KOPT-K1 (cell line): ENCODE data around the gene PDE4DIP.
A peak's percentile ranks its signal among the peaks of the same experiment; 100 is the strongest.
"Not testable (repeated sequence)": the region's sequence is repeated elsewhere in the genome, so short reads cannot be mapped to it uniquely, and the experiment has no call there.

Experiments used
- H3K27ac ChIP-seq: fragments of 200-600 bp; sonication (generic); 2 replicates; pipeline ENCODE4 v1.5.1; 2016; ENCODE audit warnings: antibody characterized with exemption, mild to moderate bottlenecking, low read depth, low read length; ENCODE audit not compliant: poor library complexity, severe bottlenecking
- H3K36me3 ChIP-seq: fragments of 200-600 bp; sonication (generic); 2 replicates; pipeline ENCODE4 v1.5.1; 2017; ENCODE audit warnings: antibody characterized with exemption, mild to moderate bottlenecking, low read length, moderate library complexity; ENCODE audit not compliant: insufficient read depth
- H3K9me3 ChIP-seq: fragments of 200-600 bp; sonication (generic); 2 replicates; pipeline ENCODE4 v1.5.1; 2017; ENCODE audit warnings: antibody characterized with exemption, low read length, mild to moderate bottlenecking; ENCODE audit not compliant: insufficient read depth, poor library complexity, severe bottlenecking

Gene PDE4DIP

DNA sequence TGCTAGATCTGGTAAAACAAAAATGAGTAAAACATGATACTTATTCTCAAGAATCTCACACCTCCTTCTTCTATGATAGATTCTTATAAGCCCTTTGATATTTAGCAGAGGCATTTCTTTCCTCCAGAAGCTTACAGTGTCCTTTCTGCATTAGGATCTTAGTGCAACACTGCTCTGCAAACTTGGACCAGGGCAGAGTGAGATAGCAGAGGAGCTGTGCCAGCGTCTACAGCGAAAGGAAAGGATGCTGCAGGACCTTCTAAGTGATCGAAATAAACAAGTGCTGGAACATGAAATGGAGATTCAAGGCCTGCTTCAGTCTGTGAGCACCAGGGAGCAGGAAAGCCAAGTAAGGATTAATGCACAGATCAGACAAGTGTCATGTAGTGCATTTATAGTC lies 124.5 kb downstream of the PDE4DIP start:
- H3K36me3 ChIP-seq, H3K27ac ChIP-seq, H3K9me3 ChIP-seq: not testable (repeated sequence)

DNA sequence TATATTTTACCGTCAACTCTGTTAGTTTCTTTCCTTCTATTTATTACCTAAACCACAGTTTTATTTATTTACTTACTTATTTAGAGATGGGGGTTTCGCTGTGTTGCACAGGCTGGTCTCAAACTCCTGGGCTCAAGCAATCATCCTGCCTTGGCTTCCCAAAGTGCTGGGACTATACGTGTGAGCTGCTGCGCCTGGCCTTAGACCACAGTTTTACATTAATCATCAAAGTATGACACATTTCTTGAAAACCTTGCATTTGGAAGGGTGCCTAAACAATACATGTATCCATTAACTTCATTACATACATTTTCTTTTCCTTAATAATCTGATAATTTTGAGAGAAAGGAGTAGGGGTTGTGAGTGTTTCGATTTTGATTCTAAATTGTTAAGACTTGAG lies 124.9 kb downstream of the PDE4DIP start:
- H3K27ac ChIP-seq, H3K9me3 ChIP-seq, H3K36me3 ChIP-seq: not testable (repeated sequence)

DNA sequence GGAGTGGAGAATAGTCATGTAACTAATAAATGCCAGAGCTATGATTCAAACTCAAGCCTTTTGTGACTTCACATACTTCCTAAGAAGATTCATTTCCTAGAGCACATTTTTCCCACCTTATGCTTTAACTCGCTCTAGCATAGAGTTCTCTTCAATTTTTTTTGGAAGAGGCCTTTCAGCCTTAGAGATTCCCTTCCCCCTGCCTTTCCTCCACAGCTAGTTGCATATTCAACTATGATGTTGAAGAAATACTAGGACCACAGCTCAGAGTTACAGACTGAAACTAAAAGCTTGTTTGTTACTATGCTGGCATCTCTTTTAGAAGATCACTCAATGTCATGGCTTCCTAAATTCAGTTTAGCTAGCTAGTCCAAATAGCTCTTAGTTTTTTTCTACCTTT lies 131.2 kb downstream of the PDE4DIP start:
- peak overlapping the region; percentile 46 for H3K27ac ChIP-seq
- H3K9me3 ChIP-seq, result not testable (repeated sequence)
- peaks cover 25% of the 10 kb centered on the region for H3K36me3 ChIP-seq

GRCh38 chr1:148975866-148976537 lies 131.8 kb downstream of the PDE4DIP start:
- not testable (repeated sequence) for H3K9me3 ChIP-seq, H3K27ac ChIP-seq
- H3K36me3 ChIP-seq, result peaks cover 29% of the 10 kb centered on the region

GRCh38 chr1:148977785-148978184 lies 133.6 kb downstream of the PDE4DIP start:
- peaks cover 38% of the 10 kb centered on the region for H3K36me3 ChIP-seq
- not testable (repeated sequence) for H3K27ac ChIP-seq, H3K9me3 ChIP-seq

- H3K9me3 ChIP-seq, H3K36me3 ChIP-seq, H3K27ac ChIP-seq: not testable (repeated sequence)
Observed at GRCh38 chr1:148989378-148989777, 145.2 kb downstream of the PDE4DIP start.

DNA sequence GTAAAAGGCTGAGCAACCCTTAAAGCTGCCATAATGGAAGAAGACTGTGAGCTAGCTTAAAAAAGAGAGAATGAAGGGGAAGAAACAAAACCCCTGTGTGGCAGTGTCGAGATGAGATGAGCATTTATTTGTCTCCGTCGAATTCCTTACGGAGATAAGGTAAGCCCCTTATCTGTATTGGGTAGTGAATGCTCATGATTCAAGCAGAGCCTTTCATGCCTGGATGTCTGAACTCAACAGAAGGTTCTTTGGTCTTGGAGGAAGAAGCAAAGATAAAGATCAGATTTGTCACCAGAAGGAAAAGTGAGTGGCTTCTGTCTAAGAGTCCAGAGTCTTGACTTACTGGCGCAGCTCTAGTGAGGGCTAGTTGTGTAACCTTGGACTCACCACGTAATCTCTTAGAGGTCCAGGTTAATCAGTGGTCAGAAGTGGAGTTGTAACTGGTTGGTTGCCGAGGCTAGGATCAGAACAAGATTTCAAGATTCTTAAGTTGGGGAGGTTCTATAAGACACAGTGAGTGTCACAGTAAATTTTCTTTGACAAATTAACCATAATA lies 146.1 kb downstream of the PDE4DIP start:
- not testable (repeated sequence) for H3K9me3 ChIP-seq, H3K36me3 ChIP-seq, H3K27ac ChIP-seq

- H3K27ac ChIP-seq, H3K9me3 ChIP-seq, H3K36me3 ChIP-seq: not testable (repeated sequence)
Observed at GRCh38 chr1:148991818-148992217, 147.6 kb downstream of the PDE4DIP start.

GRCh38 chr1:148992364-148992763 lies 148.1 kb downstream of the PDE4DIP start:
- H3K36me3 ChIP-seq, H3K9me3 ChIP-seq, H3K27ac ChIP-seq: not testable (repeated sequence)

- not testable (repeated sequence) for H3K36me3 ChIP-seq, H3K27ac ChIP-seq, H3K9me3 ChIP-seq
Observed at GRCh38 chr1:148996449-148997224, 152.4 kb downstream of the PDE4DIP start.

GRCh38 chr1:148997405-148997804 lies 153.2 kb downstream of the PDE4DIP start:
- not testable (repeated sequence) for H3K27ac ChIP-seq, H3K9me3 ChIP-seq, H3K36me3 ChIP-seq

DNA sequence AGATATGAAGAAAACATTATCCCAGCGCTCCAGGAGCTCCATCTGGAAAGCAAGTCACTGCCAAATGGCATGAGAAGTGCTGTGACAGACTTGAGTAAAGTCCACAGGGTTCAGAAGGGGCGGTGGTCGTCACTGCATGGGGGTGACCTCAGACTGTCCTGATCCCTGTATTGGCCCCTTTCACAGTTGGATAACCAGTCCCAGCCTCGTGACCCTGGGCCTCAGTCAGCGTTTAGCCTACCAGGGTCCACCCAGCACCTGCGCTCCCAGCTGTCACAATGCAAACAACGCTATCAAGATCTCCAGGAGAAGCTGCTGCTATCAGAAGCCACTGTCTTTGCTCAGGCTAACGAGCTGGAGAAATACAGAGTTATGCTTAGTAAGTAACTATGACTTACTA lies 158.4 kb downstream of the PDE4DIP start:
- H3K36me3 ChIP-seq, H3K27ac ChIP-seq, H3K9me3 ChIP-seq: not testable (repeated sequence)

- H3K27ac ChIP-seq, H3K36me3 ChIP-seq, H3K9me3 ChIP-seq: not testable (repeated sequence)
Observed at GRCh38 chr1:149008326-149008725, 164.1 kb downstream of the PDE4DIP start.

DNA sequence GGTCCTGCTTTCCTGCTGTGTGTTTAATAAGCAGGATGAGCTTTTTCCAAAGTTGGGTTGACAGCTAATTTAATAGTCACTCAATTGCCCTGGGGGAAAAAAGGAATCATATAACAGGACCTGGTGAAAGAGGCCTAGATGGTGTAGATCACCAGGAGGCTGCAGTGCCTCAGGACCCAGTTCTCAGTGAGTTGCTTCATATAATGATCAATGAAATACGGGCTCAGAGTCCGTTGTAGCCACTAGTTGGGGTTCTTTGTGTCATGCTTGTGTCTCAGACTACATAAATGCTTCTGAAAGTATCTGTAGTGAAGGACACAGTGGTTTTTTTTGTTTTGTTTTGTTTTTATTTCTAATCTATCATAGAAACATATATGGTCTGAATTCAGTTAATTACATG lies 164.5 kb downstream of the PDE4DIP start:
- not testable (repeated sequence) for H3K27ac ChIP-seq, H3K9me3 ChIP-seq, H3K36me3 ChIP-seq

DNA sequence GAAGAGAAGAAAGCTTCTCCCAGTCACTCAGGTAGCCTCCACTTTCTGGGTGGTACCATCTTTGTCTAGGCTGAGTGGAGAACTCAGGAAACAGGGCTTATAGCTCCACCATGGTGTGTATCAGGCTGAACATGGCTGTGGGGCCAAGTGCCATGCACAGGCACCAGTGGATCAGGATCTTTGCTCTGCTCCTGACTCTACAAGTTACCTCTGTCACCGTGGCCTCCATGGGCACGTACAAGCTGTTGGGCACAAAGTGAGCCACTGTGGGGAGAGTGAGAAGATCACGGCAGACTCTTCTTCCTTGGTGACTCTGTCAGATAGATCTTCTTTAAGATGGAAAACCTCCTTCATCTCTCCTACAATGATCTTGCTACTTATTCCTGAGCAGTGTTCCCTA lies 165.5 kb downstream of the PDE4DIP start:
- not testable (repeated sequence) for H3K9me3 ChIP-seq, H3K27ac ChIP-seq, H3K36me3 ChIP-seq

DNA sequence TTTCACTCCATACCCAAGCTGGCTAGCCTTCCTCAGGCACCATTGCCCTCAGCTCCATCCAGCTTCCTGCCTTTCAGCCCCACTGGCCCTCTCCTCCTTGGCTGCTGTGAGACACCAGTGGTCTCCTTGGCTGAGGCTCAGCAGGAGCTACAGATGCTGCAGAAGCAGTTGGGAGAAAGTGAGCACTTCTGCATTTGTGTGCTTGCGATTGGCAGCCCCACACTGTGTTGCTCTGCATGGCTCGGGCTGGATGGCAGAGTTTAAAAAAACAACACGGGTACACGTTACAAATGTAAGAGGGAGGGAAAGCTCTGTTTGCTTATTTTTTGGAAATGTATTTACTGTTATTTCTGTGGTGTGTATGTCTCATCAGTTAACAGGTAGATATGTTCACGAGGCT lies 168.4 kb downstream of the PDE4DIP start:
- H3K36me3 ChIP-seq, H3K9me3 ChIP-seq, H3K27ac ChIP-seq: not testable (repeated sequence)
